ENCODE measurements around the gene FABP7.
"Not testable (repeated sequence)": the region's sequence is repeated elsewhere in the genome, so short reads cannot be mapped to it uniquely, and the experiment has no call there.

FABP7 gene

DNA sequence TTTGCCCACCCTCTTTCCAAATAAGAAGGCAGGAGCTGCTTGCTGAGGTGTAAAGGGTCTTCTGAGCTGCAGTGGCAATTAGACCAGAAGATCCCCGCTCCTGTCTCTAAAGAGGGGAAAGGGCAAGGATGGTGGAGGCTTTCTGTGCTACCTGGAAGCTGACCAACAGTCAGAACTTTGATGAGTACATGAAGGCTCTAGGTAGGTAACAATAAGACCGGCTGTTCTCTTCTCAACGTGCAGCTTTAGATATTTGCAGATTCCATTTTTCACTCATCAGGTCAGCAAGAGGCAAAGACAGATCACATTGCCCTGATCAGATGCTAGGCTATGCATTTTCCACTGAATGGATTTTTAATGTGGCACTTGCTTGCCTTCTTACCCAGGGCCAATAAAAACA is at the start of gene FABP7:
FABP7 (plus strand) TSS at position 50 of the 400 bp plus-strand sequence; CDS start at position 129, 79 bp downstream.
- no peak for DNase-seq

DNA sequence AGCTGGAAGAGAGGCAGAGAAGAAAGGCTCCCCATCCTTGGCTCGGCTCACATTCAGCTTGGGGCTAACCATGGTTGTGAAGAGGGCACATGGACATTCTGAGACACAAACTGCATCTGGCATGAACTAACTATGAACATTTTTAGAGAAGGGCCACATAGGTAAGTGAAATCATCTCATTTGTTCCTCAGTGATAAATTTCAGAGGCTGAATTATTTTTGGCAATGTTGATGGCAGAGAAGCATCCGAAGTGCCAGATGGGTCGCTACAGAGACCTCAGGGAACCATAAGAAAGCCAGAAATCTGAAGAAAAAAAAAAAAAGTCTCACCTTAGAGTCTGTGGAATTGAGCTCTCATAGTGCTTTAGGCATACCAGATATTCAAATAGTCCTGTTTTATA is 49.2 kb upstream of the FABP7 start:
- DNase-seq, result no peak

DNA sequence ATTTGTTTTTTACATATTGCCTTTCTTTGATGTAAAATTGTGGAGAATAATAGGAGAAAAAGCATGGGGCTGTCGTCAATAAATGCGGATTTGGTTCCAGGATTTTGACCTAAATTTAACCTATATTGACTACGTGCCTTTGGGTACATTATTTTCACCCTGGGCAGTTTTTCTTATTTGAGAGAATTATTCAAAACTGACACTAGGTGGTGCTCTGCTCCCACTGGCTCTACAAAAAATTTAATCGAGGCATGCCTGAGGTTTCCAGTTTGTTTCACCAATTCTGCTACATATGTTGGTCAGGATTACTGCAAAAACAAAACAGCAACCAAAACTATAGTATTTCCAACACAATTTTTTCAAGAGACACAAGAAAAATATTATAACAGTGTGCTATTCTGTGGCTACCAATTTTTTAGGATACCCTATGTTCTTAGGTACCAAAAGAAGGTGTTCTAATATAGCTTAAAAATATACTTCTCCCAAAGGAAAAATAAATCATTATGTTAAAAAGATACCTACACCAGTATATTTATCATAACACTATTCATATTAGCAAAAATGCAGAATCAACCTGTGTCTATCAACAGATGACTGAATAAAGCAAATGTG is 48.6 kb upstream of the FABP7 start:
- DNase-seq, result peak; percentile 38

DNA sequence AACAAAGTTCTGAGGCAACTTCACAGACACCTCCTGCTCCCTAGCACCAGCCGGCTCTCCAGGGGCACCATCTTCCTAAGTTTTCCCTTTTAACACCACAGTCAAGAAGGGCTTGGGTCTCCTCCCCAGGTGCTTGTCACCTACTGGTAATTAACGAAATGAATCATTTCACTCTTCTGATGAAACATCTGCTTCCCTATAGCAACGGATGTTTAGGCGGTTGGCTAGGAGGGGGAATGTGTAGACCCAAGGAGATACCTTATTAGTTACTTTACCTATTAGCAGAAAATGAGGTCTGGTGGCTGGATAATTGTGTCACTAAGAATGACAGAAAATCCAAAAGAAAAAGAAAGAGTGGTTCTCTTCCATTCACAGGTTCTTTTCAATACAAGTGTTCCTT is 46.3 kb upstream of the FABP7 start:
- DNase-seq, result no peak

DNA sequence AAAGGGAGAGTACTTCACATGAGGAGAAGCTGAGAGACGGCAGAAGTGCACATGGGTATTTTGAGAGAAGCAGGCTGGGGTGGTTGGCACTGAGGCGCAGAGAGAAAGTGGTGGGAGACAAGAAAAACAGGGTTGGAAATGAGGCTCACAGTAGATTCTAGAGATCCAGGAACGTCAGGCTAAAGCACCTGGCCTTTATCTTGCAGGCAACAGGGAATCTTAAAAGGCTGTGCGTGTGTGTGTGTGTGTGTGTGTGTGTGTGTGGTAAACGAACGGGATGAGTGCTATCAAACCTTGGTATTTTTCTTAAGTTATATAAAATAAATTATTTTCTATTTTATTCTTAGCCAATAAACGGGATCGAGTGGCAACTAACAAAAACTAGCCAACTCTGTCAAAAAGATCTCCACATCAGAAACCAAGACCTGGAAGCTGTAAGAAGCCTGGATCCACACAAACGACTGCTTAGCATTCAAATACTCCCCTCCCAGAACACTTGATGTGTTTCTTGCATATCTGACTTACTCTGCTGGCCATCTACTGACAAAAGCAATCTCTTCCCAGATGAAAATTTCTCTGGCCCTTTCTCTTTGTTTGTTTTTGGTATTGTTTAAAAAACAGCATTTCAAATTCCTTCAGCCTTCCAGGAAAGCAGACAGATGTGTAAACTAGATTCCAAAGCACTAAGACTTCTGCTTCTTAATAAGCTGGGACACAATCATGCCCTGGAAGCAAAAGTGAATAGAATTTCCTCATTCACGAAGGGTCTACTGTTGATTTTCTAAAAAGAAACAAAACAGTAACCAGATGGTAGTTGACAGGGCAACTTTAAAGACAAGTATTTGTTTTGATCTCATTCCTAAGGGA is 44.8 kb upstream of the FABP7 start:
- no peak for DNase-seq

DNA sequence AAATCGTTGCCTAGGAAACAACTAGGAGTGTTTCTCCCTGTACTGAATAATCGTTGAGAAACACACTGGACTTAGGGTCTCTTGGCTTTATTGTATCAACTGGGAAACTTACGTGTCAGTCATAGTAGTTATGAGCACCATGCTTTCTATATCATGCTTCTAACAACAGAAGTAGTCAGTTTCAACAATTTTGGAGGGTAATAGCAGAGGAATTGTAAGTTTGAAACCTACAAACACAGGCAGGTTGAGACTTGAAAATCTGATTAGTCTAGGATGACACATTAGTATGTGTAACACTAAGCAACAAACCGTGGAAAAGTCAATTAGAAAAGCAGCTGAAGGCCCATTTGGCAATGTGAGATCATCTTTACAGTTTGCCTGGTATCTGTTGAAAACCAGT is 43.9 kb upstream of the FABP7 start:
- peak; percentile 48 for DNase-seq

DNA sequence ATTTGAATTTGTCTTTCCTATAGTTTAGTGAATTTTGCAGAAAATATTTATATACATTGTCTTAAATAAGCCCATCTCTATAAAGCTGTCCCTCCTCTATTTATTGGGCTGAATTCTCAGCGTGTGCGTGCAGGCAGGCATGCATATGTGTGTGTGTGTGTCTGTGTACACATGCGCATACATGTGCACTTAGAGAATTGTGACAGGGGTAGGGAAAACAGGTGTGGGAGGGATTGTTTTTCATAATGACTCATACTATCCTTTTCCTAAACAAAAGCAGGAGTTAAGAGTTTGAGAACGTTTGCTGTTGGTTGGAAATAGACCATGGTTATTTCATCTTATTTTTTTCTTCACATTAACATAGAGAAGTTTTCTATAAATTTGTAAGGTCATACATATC is 43.4 kb upstream of the FABP7 start:
- DNase-seq, result peak; percentile 44

DNA sequence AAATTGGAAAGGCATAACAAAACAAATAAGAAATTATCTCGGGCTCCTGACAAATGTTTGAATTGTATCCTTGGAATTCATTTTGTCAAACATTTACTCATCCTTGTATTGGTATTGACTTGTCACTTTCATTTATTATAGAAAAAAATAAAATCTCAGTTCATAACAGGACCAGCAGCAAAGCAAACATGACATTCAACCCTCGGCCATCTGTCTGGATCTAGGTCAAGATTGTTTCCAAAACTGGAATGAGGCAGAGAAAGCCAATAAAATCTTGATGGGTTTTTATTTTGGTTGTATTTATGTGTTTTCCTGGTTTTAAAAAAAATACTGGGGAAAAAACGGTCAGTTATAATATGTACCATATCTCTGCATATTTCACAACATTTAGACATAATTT is 42.9 kb upstream of the FABP7 start:
- DNase-seq, result no peak

DNA sequence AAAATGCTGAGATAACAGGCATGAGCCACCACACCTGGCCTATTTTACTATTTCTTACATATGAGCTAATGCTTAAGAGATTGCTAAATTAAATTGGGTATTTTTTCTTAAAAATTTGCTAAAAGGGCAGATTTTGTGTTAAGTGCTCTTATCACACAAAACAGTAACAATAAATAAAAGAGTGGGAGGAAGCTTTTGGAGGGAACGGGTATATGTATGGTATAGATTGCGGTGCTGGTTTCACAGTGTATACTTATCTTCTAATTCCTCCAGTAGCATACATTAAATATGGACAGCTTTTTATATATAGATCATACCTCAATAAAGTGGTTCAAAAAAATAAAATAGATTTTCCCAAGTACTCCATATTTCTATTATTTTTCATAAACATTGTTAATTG is 39.4 kb upstream of the FABP7 start:
- no peak for DNase-seq

DNA sequence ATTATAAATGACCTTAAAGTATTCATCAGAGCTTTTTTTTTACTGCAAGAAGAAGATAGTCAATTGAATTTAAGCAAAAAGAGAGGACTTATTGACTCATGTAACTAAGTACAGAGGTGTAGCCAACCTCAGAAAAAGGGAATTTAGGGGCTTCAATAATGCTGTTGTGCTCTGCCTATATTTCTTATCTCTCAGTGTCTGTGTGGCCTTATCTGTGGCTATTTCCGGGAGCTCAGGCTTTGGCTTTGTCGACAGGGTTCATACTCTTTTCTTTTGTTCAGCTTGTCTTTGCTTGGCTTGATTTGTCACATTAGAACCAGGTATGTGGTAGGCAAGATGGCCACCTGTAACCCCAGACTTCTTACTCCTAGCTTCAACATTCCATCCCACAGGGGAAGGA is 38.6 kb upstream of the FABP7 start:
- no peak for DNase-seq

DNA sequence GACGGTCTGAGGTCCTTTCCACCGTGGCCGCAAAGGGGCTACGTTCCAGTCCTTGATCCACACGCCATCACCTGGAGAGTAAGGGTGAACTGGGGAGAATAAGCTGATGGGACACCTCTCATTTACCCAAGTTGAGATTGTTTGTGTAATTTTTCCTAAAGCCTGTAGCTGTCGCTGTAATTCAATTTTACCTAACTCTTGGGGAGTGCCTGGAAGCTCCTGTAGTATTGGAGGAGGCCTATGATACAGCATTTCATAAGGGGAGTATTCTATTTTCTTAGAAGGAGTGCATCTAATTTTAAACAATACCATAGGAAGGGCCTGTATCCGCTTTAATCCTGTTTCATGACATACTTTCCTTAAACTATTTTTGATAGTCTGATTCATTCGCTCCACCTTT is 35.3 kb upstream of the FABP7 start:
- DNase-seq, result not testable (repeated sequence)

DNA sequence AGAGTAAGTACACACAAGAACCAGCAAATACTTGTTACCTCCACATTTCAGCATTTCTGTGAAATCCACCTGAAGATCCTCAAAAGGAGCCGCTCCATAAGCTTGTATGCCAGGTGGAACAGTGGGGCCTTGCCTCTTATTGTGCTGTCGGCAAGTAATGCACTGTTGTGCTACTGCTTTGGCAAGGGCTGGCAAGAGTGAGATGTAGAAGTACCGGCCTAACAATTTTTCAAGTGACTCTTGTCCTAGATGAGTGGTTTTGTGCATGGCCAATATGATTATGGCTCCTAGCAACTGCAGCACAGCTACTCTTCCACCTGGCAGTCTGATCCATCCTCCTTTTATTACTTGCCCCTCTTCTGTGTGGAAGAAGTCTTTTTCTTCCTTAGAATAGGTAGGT is 34.7 kb upstream of the FABP7 start:
- not testable (repeated sequence) for DNase-seq

DNA sequence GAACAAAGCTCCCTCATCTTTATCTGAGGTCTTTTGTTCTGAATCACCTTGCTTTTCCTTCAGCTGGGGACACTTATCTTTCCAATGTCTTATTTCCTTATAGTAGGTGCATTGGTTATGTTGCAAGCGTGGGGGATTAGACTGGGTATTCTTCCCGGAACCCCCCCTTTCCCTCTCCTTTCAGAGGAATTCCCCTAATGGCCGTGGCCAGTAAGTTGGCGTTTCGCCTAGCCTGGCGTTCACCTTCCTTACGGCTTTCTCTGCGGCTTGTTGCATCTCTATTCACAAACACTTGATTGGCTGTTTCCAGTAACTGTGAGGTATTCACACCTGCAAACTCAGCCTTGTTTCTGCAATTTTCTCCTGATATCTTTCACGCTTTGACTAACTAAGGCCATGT is 32.8 kb upstream of the FABP7 start:
- DNase-seq, result no peak

DNA sequence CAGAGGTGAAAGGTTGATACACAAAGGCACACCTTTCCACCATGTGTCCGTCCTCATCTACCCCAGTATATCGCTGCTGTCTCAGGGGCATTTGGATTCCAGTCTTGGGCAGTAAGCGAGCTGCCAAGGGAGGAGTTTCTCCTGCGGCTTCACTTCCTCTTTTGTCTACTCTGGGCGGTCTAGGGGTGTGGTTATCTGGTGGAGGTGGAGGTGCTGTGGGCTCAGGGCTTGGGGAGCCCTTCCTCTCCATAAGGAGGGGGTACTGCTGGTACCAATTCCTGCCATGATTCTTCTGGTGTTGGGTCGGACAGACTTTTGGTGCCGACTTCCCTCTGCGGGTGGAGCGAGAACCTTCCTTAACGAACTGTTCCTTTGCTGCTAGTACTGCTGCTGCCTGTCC is 31.9 kb upstream of the FABP7 start:
- DNase-seq, result no peak

DNA sequence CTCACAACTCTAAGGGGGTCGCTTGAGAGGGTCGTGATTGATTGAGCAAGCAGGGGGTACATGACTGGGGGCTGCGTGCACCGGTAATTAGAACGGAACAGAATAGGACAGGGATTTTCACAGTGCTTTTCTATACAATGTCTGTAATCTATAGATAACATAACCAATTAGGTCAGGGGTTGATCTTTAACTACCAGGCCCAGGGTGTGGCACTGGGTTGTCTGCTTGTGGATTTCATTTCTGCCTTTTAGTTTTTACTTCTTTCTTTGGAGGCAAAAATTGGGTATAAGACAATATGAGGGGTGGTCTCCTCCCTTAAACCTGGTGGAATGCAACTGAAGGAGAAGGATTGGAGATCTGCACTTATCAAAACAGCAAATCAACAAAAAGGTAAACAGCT is 30.6 kb upstream of the FABP7 start:
- not testable (repeated sequence) for DNase-seq

DNA sequence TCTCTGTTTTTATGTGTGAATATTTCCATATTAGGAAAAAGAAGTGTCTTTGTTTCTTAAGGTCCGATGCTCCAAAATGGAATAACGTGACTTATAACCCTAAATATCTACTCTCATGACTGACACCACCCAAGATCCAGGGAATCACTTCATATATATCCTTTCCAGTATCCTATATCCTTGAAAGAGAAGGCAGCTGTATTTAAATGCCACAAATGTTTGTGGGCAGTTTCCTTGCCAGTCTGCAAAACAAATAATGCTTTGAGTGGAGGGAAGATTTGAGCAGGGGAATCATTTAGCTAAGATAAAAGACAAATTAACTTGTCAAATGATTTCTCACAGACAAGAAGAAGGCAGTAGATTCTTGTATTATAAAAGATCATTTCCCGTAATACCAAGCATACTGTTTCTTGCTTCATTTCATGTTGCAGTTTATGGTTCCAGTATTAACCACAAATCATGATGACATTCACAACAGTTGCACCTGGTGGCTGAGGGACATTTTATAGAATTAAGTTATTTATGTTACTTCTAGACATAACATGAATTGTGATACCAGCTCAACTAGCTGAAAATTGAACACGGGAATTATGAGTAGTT is 30.0 kb upstream of the FABP7 start:
- DNase-seq, result peak; percentile 88

DNA sequence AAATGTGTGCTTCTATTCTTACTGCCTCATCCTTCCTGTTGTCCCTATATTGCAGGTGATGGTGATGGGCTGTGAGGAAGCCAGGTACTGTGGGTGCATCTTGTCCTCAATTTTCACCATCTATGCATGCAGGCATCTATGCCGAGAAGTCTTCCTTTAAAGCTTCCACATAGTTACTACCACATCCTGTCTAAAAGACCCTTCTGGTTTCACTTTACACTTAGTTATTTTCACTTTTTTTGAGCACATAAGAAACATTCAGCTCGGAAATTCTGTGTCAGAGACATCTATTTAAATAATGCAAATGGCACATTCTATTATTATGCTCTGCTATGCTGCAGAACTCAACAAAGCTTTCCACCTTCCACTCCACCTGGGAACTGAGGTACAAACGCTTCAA is 28.2 kb upstream of the FABP7 start:
- DNase-seq, result no peak

DNA sequence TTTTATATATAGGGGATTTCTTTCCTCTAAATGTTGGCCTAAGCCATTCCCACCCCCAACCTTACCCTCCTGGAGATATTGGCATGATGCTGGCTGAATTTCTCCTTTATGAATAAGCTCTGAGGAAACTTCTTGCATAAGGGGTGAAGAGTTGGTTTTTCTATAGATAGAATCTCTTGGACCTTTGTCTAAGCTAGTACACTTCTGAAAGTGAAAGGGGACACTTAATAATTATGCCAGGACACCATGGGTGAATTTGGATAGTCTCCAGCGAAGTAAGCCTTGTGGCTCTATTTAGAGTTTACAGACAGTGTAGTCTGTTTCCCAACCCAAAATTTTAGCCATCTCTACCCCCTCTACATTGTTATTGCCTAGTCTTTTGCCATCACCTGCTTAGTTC is 27.1 kb upstream of the FABP7 start:
- no peak for DNase-seq

DNA sequence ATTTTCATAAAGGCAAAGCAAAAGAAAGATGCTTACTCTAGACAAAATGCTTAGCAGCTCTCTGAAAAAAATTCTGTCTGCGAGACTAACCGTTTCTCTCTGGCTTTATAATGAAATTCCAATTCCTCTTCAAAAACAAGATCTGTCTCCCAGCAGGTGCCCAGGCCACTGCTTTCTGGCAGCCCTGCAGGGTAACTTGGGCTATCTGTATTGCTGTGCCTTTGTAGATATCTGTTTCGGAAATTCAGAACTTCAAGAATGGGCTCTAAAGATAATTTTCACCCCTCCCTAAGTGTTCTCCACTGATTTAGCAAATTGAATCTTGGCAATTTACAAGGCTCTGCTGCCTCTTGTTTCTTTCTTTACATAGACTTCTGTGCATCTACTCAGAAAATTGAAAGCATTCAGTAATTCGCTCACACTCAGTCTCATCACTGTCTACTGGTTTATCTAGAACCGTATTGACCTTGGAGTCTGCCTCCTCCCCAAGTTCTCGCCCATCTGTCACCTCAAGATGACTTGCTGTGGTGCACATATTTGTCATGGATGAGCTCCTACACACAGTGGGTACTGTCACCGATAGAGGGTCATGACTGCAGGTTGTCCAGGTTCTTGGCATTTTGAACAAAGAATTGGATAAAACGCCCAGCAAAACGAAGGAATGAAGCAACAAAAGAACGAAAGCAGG is 26.4 kb upstream of the FABP7 start:
- no peak for DNase-seq

DNA sequence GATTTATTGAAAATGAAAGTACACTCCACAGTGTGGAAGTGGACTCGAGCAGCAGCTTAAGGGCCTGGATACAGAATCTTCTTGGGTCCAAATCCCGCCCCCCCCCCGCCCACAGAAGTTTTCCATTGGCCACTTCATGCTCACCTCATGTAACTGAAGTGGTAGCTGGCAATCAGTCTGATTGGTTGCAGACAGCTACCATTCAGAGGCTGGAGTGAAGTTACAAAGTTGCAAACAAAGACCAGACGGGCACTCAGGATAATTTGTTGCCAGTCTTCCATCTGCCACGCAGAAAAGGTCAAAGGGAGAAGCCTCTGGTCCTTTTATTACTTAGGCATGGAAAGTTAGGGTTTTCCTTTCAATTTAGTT is 25.8 kb upstream of the FABP7 start:
- peak; percentile 66 for DNase-seq

DNA sequence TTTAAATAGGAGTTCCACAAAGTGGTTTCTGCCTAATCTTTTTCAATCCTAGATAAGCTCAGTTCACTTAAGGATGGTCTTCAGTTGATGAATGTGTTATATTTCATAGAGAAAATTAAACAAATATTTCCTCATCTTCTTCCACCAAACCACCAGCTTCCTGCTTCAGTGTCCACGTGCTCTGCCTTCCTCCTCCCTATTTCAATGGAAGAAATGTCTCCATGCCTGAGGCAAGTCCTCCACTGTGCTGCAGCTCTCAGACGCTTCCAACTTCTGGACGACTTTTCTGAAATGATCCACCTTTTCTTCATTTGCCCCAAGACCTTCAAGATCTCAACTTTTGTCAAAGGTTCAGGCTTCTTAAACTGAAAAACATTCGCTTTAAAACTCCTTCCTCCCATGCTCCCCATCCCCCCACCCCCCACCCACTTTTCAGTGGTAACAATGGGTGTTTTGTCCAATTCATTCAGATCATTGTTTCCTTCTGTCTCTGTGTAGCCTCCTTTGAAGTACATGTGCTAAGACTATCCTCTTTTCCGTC is 25.3 kb upstream of the FABP7 start:
- peak; percentile 49 for DNase-seq

DNA sequence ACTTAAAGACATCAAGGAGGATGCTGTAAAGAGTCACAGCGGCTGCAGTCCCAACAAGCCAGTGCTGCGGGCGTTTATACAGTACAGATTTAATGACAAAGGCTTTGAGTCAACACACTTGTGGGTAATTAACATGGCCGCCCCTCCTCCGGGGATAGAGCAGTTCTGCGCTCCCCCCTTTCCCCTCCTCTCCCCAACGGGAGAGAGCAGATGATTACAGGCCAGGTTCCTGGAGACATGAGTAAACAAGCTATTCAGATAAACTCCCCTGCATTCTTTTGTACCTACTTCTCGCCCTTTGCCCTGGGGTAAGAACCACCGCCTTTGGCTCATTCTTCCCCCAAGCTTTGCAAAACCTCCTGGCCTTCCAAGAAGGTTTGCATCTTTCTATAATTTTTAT is 23.6 kb upstream of the FABP7 start:
- DNase-seq, result no peak

DNA sequence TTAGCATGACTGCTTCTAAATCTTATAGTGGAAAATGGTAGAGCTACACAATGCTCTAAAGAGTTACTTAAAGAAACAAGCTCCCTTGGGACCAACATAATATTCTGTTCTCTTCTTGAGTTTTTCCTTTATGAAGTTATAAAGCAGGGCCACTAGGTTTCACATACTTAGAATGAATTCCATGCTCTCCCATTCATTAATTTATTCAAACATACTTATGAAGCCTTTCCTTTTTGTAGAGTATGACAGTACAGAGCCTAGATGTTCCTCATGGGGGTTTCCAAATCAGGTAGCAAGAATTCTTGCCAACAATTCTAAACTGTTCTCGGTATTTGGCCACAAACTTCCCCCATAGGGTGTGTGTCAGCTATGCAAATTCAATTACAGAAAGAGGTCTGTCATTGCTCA is 20.6 kb upstream of the FABP7 start:
- DNase-seq, result no peak
